Activated CD8-positive, alpha-beta memory T cell treated with anti-CD3 and anti-CD28 coated beads, Interleukin-2, amount 50 U/mL, for 24 hours (primary cell): ENCODE data around the gene ATF7.
"Not testable (repeated sequence)": the region's sequence is repeated elsewhere in the genome, so short reads cannot be mapped to it uniquely, and the experiment has no call there.

Experiments
- DNase-seq: peaks from one replicate; pipeline ENCODE4 v3.0.0-alpha.2; 2020; ENCODE audit errors: extremely low read depth

ATF7 gene

GRCh38 chr12:53627919-53628318, 1.7 kb upstream of the ATF7 start:
- no peak for DNase-seq

GRCh38 chr12:53626702-53627169, 554 bp upstream of the ATF7 start:
- no peak for DNase-seq

- no peak for DNase-seq
Measured at GRCh38 chr12:53625373-53625945, 723 bp downstream of the ATF7 start.

GRCh38 chr12:53624956-53625355, 1.2 kb downstream of the ATF7 start:
- DNase-seq, result no peak

DNA sequence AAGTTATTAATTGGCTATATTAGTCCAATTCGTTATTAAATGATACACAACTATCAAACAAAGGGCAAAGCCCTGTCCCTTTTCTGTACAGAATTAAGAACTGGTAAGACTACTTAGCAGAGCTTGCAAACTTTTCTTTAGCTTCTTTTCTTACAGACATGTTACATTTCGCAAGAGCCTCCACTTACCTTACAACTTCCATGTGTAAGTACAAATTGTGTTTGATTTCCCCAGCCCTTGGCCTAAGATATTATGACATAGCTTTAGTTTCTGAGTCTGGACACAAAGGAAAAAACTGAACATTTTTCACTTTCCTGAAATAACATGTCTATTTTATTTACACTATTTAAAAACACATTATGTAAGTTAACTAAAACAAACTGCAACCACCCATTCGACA, 1.7 kb downstream of the ATF7 start:
- DNase-seq, result no peak

DNA sequence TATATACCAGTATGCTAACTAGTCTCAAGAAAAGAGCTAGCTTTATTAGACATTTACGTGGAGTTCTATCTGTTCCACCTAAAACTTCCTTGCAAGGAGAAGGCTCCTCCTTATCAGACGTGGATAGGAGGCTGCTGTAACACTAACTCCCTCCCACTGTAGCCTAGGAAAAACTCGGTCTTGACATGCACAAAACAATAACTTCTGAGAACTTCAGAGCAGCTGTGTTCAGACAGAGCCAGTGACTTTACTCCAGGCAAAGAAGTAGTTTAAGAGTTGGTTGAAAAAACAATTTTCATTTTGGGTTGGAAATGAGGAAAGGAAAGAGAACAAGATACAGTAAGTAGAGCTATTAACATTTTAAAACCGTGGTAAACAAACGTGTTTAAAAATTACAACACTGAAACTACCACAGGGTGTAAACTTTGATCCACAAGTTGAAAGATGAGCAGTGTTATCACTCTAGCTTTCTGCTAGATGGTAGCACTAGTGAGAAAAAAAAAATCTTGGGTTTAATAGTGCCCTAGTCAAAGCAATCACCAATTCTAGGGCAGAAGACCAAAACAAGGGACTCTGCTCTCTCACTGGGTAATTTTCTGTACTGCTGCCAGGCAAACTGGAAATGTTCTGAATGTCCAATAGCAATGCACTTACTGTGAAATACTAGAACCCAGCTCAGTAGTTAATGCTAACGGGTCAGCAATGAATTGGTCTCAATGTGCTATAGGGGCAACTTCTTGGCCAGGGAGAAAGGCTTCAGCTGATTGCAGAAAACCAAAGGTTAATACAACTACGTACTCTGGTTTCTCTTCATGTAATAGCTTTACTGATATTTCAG, 2.4 kb downstream of the ATF7 start:
- DNase-seq, result no peak

DNA sequence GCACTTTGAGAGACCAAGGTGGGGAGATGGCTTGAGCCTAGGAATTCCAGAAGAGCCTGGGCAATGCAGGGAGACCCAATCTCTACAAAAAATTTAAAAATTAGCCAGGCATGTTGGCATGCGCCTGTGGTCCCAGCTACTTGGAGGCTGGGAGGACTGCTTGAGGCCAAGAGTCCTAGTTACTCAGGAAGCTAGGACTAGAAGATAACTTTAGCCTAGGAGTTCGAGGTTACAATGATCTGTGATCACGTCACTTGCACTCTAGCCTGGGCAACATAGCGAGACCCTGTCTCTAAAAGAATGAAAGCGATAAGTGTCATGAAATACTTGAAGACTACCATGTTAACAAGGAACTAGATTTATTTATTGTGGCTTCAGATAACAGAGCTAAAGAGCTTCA, 3.5 kb downstream of the ATF7 start:
- no peak for DNase-seq

- no peak for DNase-seq
Measured at GRCh38 chr12:53618275-53618674, 7.9 kb downstream of the ATF7 start.

GRCh38 chr12:53617700-53618099, 8.5 kb downstream of the ATF7 start:
- no peak for DNase-seq

DNA sequence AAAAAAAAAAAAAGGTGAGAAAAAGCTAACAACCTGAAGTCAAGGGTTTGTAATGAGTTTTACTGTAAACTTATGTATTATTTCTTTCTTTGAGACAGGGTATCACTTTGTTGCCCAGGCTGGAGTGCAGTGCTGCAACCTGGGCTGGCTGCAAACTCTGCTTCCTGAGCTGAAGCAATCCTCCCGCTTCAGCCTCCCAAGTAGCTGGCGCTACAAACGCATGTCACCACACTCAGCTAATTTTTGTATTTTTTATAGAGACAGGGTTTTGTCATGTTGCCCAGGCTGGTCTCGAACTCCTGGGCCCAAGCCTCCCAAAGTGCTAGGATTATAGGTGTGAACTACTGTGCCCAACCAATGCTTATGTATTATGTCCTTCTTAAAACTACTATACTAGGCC, 9.2 kb downstream of the ATF7 start:
- no peak for DNase-seq

DNA sequence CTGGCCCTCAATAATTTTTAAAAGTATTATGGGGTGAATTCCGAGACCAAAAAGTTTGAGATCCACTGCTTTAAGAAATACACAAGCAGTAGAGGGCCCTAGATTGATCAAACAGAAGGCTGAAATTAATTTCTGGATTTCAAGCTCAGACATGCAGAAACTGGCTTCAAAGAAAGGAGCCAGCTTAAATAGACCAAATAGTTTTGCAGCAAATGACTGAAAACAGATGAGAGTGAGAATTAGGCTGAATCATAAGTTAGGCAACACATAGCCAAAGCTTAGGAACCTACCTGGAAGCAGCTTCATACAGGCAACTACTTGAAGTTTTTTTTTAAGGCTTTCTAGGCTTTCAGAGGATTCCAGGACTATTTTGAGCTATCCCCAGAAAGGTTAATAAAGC, 12.4 kb downstream of the ATF7 start:
- no peak for DNase-seq

DNA sequence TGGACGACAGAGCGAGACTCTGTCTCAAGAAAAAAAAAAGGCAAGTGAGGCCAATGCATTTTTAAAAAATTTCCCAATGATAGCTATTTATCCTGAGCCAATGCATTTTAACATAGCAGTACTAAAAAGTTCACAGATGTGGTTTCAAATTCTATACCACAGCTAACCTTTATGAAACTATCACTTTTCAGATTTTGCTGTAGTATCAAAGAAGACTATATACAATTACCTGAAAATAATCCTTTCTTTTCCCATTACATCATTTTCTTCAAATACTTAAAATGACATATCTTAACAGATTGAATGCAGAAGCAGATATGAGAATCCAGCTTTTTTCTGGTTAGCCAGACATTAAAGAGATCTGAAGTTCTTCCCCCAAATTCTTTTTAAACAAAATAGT, 13.2 kb downstream of the ATF7 start:
- DNase-seq, result no peak

DNA sequence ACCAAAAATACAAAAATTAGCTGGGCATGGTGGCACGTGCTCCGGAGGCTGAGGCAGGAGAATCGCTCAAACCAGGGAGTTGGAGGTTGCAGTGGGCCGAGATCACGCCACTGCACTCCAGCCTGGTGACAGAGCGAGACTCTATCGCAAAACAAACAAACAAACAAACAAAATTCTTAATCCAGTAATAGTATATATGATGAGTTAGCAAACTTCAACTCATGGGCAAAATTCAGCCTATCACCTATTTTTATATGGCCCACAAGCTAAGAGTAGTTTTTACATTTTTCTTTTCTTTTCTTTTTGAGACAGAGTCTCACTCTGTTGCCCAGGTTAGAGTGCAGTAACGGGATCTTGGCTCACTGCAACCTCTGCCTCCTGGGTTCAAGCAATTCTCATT, 14.9 kb downstream of the ATF7 start:
- no peak for DNase-seq

DNA sequence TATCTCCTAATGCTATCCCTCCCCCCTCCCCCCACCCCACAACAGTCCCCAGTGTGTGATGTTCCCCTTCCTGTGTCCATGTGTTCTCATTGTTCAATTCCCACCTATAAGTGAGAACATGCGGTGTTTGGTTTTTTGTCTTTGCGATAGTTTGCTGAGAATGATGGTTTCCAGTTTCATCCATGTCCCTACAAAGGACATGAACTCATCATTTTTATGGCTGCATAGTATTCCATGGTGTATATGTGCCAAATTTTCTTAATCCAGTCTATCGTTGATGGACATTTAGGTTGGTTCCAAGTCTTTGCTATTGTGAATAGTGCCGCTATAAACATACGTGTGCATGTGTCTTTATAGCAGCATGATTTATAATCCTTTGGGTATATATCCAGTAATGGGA, 19.5 kb downstream of the ATF7 start:
- DNase-seq, result not testable (repeated sequence)

DNA sequence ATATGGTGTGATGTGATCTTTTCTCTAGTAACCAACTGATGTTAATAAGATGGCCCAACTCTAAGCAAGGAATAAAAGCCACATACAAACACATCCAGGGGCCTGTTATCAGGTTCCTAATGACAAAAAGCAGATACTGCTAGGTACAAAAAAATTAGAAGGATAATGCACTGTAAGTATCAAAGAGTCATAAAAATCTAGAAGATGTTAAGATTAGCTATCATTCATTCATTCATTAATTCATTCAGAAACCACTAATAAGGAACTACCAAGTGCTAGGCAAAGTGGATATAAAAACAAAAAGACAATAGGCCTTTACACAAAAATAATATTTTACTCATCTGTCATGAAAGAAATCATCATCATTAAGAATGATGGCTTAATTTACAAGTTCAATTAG, 21.6 kb downstream of the ATF7 start:
- DNase-seq, result no peak

- DNase-seq, result no peak
Measured at GRCh38 chr12:53603804-53604203, 22.4 kb downstream of the ATF7 start.

DNA sequence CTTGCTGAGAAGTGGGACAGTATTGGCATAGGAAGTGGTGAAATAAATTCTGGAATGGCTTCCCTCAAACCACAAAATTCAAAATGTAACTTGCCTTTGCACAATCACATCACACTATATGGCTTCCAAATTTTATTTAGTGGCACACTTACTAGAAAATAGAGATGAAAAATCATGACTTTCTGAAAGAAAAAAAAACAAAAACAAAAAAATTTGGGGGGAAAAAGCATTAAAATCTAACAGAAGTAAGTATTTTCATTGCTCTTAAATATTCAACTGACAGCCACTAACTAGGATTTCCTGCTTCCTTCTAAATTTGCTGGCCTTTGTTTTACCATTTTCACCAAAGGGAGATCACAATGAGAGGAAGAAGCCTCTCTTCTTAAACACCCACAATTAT, 23.0 kb downstream of the ATF7 start:
- no peak for DNase-seq

- DNase-seq, result no peak
Measured at GRCh38 chr12:53602176-53602864, 23.9 kb downstream of the ATF7 start.

DNA sequence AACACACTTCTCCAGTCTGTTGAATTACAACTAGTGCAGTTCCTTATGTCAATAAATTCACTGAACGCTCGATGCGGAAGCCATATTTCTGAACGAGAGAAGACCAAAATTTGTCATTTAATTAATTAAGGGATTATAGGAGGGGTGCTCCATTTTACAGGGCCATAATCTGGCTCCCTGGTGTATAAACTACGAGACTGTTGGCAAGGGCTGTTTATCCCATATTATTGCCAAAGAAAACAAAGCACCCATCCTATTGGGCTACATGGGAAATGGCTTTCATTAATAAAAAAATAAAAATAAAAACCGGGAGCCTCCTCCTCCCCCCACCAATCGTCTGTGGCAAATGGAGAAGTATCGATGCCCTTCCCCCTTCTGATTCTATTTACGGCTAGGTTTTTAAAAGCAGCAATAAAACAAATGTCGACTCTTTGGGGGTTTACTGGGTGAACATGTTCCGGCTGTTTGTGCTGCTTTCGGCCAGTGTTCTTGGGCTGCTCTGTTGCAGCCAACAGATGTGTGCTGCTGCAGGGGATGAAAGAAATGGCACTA, 24.8 kb downstream of the ATF7 start:
- DNase-seq, result no peak

DNA sequence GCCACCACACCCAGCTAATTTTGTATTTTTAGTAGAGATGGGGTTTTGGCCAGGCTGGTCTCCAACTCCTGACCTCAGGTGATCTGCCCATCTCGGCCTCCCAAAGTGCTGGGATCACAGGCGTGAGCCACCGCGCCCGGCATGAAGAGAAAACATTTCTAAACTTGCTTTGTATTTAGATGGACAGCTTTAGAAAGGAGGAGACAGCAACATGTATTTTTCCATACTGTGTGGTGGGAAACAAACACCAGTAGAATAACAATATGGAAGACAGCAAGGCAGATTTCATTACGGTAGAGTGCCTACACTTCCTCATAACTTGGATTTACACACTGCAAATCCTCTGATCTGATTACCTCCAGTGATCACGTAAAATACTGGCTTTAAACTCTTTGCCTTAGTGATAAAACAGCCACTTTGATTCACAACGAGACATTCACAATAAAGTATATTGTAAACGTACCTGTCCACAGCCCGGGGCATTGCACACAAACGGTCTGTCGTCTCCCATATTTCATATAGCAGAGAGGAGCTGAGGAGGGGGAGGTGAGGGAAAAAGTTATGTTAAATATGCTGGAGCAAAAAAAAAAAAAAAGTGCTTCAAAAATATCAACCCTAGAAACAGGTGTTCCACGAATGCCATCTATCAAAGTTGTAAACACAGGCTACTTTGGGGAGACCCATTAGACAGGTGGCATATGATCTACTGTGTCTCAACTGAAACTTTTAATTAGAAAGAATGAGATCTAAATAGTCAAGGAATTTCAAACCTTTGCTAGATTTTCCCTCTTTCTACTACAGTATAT, 25.5 kb downstream of the ATF7 start:
- no peak for DNase-seq

GRCh38 chr12:53599579-53599978, 26.6 kb downstream of the ATF7 start:
- no peak for DNase-seq

- DNase-seq, result not testable (repeated sequence)
Measured at GRCh38 chr12:53598971-53599370, 27.2 kb downstream of the ATF7 start.
